Right lobe of liver (tissue), 6 donors: ENCODE results near the gene LDLR. TPM values are rescaled to one million over a fixed set of nuclear protein-coding genes. Genes with fewer than 3 reads are reported as not detected.

Source experiments
- ATAC-seq, 4 donors: fragments of 200-7000 bp; cut with Tn5 transposase; one replicate each; pipeline ENCODE4 v1.9.1; 2020; ENCODE audit warnings: mild to moderate bottlenecking in 4 of 4, moderate library complexity in 4 of 4
- DNase-seq, 3 donors: peaks; one replicate each; pipeline ENCODE4 v3.0.0-alpha.2; 2020
- H3K27ac ChIP-seq, 3 donors: fragments of 200-600 bp; one replicate each; pipeline ENCODE4 v1.8.0; 2022
- H3K27me3 ChIP-seq, 2 donors: fragments of 200-600 bp; one replicate each; pipeline ENCODE4 v1.8.0; 2022
- H3K36me3 ChIP-seq, 4 donors: fragments of 200-600 bp; sonication (generic) in 1 of 4; one replicate each; pipeline versions ENCODE4 v1.5.1 to v1.8.0; 2017 to 2022; ENCODE audit warnings: control low read depth in 1 of 4
- H3K4me1 ChIP-seq, 4 donors: fragments of 200-600 bp; sonication (generic) in 1 of 4; one replicate each; pipeline versions ENCODE4 v1.5.1 to v1.8.0; 2017 to 2022; ENCODE audit warnings: control low read depth in 1 of 4
- H3K4me3 ChIP-seq, 3 donors: fragments of 200-600 bp; one replicate each; pipeline ENCODE4 v1.8.0; 2022
- H3K9me3 ChIP-seq, 4 donors: fragments of 200-600 bp; sonication (generic) in 1 of 4; one replicate each; pipeline versions ENCODE4 v1.5.1 to v1.8.0; 2017 to 2022; ENCODE audit warnings: control low read depth in 1 of 4
- POLR2A ChIP-seq: fragments of 450-650 bp; IDR thresholded peaks from one replicate; pipeline ENCODE4 v1.6.1; 2017; ENCODE audit warnings: antibody characterized with exemption, mild to moderate bottlenecking
- WGBS: methylation state at CpG from one replicate; pipeline ENCODE4 v1.1.6; 2018; ENCODE audit warnings: low coverage, low lambda C conversion rate; ENCODE audit not compliant: insufficient coverage; ENCODE audit errors: missing lambda C conversion rate; 5-methylcytosine and 5-hydroxymethylcytosine counted together
- intact Hi-C, 2 donors: fragments of 100-400 bp; cut with DNase I; formaldehyde crosslinking; loops; one replicate each; pipeline versions ENCODE4 v1.11.2 to v1.14.1; 2022
- total RNA-seq, 6 experiments: library from RNA; depleted of rRNA in 2 of 6; stranded (reverse); fragments of >200 nt in 2 of 6; fragmentation: NEBNext Ultra II Directional in 3 of 6; extraction: Animal tissue kit (Norgen Biotek cat#: 25700) in 3 of 6; gene quantifications; one replicate each; pipeline versions ENCODE4 v1.1.0 to v1.2.4, GENCODE V29; 2016 to 2023
- TF ChIP-seq, protein P1 (sequence below), 4 donors: fragments of 200-600 bp in 3 of 4; fragments of 450-650 bp in 1 of 4; IDR thresholded peaks; one replicate each; pipeline versions ENCODE4 v1.5.1 to v1.8.0; 2016 to 2022; ENCODE audit warnings: antibody characterized with exemption in 4 of 4, mild to moderate bottlenecking in 2 of 4
- donor health status: DM: no; HTN: yes; CAD: no.
- donor health status: DM: no; HTN: no; CAD: no.
- donor health status: DM: no; HTN: no; CAD: no.
- donor health status: DM: no; HTN: yes; CAD: no.
- donor health status: DM: no; HTN: yes; CAD: no.

LDLR gene
- total RNA-seq, 6 experiments from 2014 or later = 8.6 to 117 (median 26.8) TPM

DNA sequence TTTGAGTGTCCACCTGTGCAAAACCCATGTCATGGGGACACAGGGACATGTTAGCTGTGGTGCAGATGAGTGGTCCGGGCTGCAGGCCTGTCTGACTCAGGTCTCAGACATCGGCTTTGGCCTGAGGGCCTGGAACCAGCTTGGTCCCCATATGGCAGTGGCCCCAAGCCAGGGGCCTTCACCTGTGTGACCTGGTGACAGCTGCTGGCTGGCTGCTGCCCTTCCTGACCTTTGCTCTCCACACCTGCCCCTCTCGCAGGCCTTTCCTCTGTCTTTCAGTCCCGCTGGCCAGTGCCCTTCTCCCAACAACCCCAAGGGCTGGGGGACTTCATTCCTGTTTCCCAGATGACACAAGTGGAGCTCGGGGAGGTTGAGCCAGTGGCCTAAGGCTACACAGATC, 22.9 kb upstream of the LDLR start:
- intact Hi-C loops = no loop called here
- H3K4me1 ChIP-seq = peaks cover 0 to 28% (median 11%) of the 10 kb centered on the region in 4 donors
- H3K9me3 ChIP-seq = no peaks in the 10 kb centered on the region
- no peak overlapping the region for H3K27ac ChIP-seq
- WGBS = 20% methylated on average over 1 of the region's 5 CpGs
- ATAC-seq (peak; percentile 91 to 94 (median 92)), DNase-seq (peak; percentile 86 to 92 (median 91))
- H3K27me3 ChIP-seq = no peaks in the 10 kb centered on the region
- no peak for TF ChIP-seq POLR2A
- TF ChIP-seq, protein P1, sequence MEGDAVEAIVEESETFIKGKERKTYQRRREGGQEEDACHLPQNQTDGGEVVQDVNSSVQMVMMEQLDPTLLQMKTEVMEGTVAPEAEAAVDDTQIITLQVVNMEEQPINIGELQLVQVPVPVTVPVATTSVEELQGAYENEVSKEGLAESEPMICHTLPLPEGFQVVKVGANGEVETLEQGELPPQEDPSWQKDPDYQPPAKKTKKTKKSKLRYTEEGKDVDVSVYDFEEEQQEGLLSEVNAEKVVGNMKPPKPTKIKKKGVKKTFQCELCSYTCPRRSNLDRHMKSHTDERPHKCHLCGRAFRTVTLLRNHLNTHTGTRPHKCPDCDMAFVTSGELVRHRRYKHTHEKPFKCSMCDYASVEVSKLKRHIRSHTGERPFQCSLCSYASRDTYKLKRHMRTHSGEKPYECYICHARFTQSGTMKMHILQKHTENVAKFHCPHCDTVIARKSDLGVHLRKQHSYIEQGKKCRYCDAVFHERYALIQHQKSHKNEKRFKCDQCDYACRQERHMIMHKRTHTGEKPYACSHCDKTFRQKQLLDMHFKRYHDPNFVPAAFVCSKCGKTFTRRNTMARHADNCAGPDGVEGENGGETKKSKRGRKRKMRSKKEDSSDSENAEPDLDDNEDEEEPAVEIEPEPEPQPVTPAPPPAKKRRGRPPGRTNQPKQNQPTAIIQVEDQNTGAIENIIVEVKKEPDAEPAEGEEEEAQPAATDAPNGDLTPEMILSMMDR (IDR thresholded peaks at IDR 0.05) = no peak
- peaks cover 0 to 7% (median 0%) of the 10 kb centered on the region in 4 donors for H3K36me3 ChIP-seq
- H3K4me3 ChIP-seq = no peak overlapping the region

DNA sequence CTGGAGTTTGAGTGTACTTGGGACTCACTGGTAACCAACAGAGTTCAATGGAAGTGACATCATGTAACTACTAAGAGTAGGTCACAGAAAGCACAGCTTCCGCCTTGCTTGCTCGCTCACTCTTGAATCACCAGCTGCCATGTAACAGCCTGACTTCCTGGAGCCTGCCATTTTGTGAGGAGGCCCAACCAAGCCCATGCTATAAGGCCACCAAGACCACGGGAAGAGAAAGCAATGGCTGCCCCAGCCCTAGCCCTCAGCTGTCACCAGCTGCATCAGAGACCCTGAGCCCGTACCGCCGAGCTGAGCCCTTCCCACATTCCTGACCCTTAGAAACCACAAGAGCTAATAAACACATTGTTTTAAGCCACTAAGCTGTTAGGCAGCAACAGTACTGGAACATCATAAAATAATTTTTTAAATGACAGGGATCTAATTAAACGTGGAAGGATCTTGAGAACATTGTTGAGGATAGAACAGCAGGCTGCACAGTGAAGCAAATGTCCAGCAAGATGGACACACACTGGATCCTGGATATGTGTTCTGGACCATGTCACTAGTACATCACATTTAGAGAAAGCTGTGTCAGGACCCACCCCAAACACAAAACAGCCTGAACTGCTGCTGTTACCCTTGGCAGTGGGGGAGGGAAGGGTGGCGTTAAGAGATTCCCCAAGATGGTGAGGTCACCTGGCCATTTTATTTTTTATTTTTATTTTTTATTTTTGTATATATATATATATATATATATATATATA, 21.7 kb upstream of the LDLR start:
- Histone ChIP-seq H3K4me3 (no peak overlapping the region), H3K36me3 (no peaks in the 10 kb centered on the region), H3K27me3 (no peaks in the 10 kb centered on the region), H3K4me1 (peaks cover 0 to 28% (median 11%) of the 10 kb centered on the region in 4 donors), H3K9me3 (no peaks in the 10 kb centered on the region), H3K27ac (no peak overlapping the region)
- WGBS = 100% methylated on average over 3 of the region's 8 CpGs
- ATAC-seq (no peak), DNase-seq (no peak)
- TF ChIP-seq, protein P1 (IDR thresholded peaks at IDR 0.05) = no peak
- TF ChIP-seq POLR2A = no peak
- intact Hi-C loops = no loop called here

DNA sequence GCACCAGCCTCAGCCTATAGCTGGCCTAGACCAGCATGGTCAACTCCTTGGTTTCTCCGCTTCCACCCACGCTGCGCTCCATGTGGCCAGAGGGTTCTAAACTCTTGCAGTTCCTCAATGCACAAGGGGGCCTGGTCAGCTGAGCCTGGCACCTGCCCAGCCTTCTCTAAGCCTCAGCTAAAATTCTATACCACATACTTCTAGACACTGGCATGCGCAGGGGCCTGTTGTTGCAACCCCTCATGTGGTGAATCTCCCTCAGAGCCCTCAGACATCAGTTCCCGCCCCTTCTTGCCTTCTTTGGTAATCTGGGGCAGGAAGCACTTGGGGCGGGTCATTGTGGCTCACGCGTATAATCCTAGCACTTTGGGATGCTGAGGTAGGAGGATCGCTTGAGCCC, 19.7 kb upstream of the LDLR start:
- peaks cover 0 to 24% (median 11%) of the 10 kb centered on the region in 4 donors for H3K4me1 ChIP-seq
- H3K27ac ChIP-seq = no peak overlapping the region
- H3K9me3 ChIP-seq = no peaks in the 10 kb centered on the region
- H3K4me3 ChIP-seq = no peak overlapping the region
- intact Hi-C loops = no loop called here
- DNase-seq (no peak), ATAC-seq (no peak)
- H3K36me3 ChIP-seq = no peaks in the 10 kb centered on the region
- TF ChIP-seq POLR2A = no peak
- TF ChIP-seq, protein P1 (IDR thresholded peaks at IDR 0.05) = no peak
- H3K27me3 ChIP-seq = no peaks in the 10 kb centered on the region
- WGBS = 71% methylated on average over 8 of the region's 9 CpGs

DNA sequence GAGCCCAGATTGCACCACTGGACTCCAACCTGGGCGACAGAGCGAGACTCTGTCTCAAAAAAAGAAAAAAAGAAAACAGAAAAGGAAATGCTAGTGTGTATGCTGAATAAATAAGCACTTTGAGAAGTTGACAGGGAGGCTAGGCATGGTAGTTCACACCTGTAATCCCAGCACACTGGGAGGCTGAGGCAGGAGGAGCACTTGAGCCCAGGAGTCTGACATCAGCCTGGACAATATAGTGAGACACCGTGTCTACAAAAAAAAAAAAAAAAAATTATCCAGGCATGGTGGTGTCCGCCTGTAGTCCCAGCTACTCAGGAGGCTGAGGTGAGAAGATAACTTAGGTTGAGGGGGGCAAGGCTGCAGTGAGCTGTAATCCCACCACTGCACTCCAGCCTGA, 19.1 kb upstream of the LDLR start:
- intact Hi-C loops = no loop called here
- Histone ChIP-seq H3K4me1 (peaks cover 0 to 20% (median 9%) of the 10 kb centered on the region in 4 donors), H3K27ac (no peak overlapping the region), H3K4me3 (no peak overlapping the region), H3K27me3 (no peaks in the 10 kb centered on the region), H3K9me3 (no peaks in the 10 kb centered on the region), H3K36me3 (no peaks in the 10 kb centered on the region)
- WGBS = 93% methylated on average over 4 of the region's 4 CpGs
- no peak for DNase-seq
- TF ChIP-seq, protein P1 (IDR thresholded peaks at IDR 0.05) = no peak
- TF ChIP-seq POLR2A = no peak
- ATAC-seq = no peak
